SU-DHL-6 (cell line): ENCODE results near the gene RRM2.

Experiments used
- H2AFZ ChIP-seq: fragments of 200-600 bp; sonication (generic); 2 replicates; pipeline ENCODE4 v1.6.1; 2014; ENCODE audit warnings: low read depth, mild to moderate bottlenecking, moderate library complexity, mixed read lengths, antibody characterized with exemption, low read length; ENCODE audit not compliant: severe bottlenecking
- H3F3A ChIP-seq: fragments of 200-600 bp; shearing (Covaris generic); 2 replicates; pipeline ENCODE4 v1.6.0; 2016; ENCODE audit warnings: antibody characterized with exemption, mild to moderate bottlenecking; ENCODE audit not compliant: insufficient read depth
- H3K27ac ChIP-seq: fragments of 200-600 bp; sonication (generic); 2 replicates; pipeline ENCODE4 v1.5.1; 2016; ENCODE audit warnings: low read depth, mild to moderate bottlenecking, low read length, moderate library complexity, mixed read lengths
- H3K27me3 ChIP-seq: fragments of 200-600 bp; sonication (generic), shearing (Covaris generic); 2 replicates; pipeline ENCODE4 v1.6.0; 2014; ENCODE audit warnings: mild to moderate bottlenecking, low read length
- H3K36me3 ChIP-seq: fragments of 200-600 bp; sonication (generic); 2 replicates; pipeline ENCODE4 v1.6.1; 2014; ENCODE audit warnings: mild to moderate bottlenecking, low read length, mixed read lengths
- H3K4me2 ChIP-seq: fragments of 300-600, 200-600 bp; shearing (Covaris generic), sonication (generic); 2 replicates; pipeline ENCODE4 v1.6.0; 2014; ENCODE audit warnings: low read length, low read depth, mild to moderate bottlenecking; ENCODE audit not compliant: poor library complexity, severe bottlenecking
- H3K4me3 ChIP-seq: fragments of 200-600 bp; sonication (generic); 2 replicates; pipeline ENCODE4 v1.5.1; 2014; ENCODE audit warnings: antibody characterized with exemption, low read length, mild to moderate bottlenecking, mixed read lengths; ENCODE audit not compliant: insufficient read depth, poor library complexity, severe bottlenecking
- H3K79me2 ChIP-seq: fragments of 200-600 bp; sonication (generic); 2 replicates; pipeline ENCODE4 v1.6.1; 2014; ENCODE audit warnings: mild to moderate bottlenecking, low read length, moderate library complexity; ENCODE audit not compliant: insufficient read depth
- H3K9ac ChIP-seq: fragments of 200-600 bp; sonication (generic); 2 replicates; pipeline ENCODE4 v1.7.0; 2014; ENCODE audit warnings: mild to moderate bottlenecking, low read length
- H3K9me2 ChIP-seq: fragments of 200-600 bp; sonication (generic); replicated peaks from 2 replicates; pipeline ENCODE4 v1.6.1; 2014; ENCODE audit warnings: low read length; ENCODE audit not compliant: insufficient read depth
- H3K9me3 ChIP-seq: fragments of 200-600 bp; sonication (generic); 2 replicates; pipeline ENCODE4 v1.6.1; 2014; ENCODE audit warnings: low read length, mixed read lengths; ENCODE audit not compliant: insufficient read depth
- H4K20me1 ChIP-seq: fragments of 200-600 bp; sonication (generic); 2 replicates; pipeline ENCODE4 v1.6.1; 2014; ENCODE audit warnings: low read depth, mild to moderate bottlenecking, antibody characterized with exemption, low read length, moderate library complexity, mixed read lengths
- CTCF ChIP-seq: fragments of 200-600 bp; sonication (generic); IDR thresholded peaks from one replicate; pipeline ENCODE4 v1.5.1; 2017; ENCODE audit warnings: antibody characterized with exemption, mild to moderate bottlenecking, low read length, moderate library complexity; ENCODE audit not compliant: insufficient read depth, poor library complexity, severe bottlenecking
- EZH2phosphoT487 ChIP-seq: fragments of 200-600 bp; sonication (generic), shearing (Covaris generic); conservative IDR thresholded peaks from 2 replicates; pipeline ENCODE4 v1.6.1; 2018; ENCODE audit warnings: mild to moderate bottlenecking, antibody characterized with exemption, low read length, moderate library complexity, mixed read lengths

The RRM2 gene

DNA sequence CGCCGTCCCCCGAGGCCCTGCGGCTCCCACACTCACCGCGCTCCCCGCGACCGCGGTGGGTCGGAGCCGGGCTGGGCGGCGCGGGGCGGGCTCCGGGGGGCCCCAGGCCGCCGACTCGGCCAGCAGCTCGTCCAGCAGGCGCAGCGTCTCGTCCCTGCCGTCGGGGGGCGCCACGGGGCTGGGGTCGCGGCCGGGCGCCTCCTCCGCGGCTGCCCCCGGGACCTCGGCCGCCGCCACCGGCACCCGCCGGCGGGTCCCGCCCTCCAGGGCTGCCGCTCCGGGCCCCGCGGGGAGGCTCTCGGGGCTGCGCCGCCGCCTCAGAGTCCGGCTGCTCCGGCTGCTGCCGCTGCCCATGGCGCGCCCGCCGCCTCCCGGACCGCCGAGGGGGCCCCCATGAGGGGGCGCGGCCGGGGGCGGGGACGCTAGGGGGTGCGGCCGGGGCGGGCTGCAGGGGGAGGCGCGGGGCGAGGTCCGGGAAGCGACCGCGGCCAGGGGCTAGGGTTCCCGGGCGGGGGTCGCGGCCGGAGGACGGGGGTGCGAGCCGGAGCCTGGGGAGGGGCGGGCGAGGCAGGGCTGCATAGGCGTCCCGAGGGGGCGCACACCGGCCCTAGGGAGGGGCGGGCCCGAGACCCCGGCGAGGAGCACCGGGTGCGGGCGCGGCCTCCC lies 42.5 kb upstream of the RRM2 start, which contains the start of gene CYS1:
CYS1 (minus strand) TSS at position 542 of the 666 bp plus-strand sequence; CDS start at position 354, 188 bp downstream.
- TF ChIP-seq EZH2phosphoT487 (no peak), CTCF (no peak)
- no peaks in the 10 kb centered on the region for H4K20me1 ChIP-seq
- no peaks in the 10 kb centered on the region for H3K9me2 ChIP-seq
- H3K9ac ChIP-seq = peak within 1 kb of the TSS; percentile 18; the same call in 1 of the 2 replicates
- H2AFZ ChIP-seq = no peak within 1 kb of the TSS
- no peaks in the 10 kb centered on the region for H3K36me3 ChIP-seq
- peak within 1 kb of the TSS; percentile 45 for H3K4me2 ChIP-seq
- H3K79me2 ChIP-seq = no peaks in the 10 kb centered on the region
- H3K27ac ChIP-seq = no peak within 1 kb of the TSS
- peak within 1 kb of the TSS; percentile 27 for H3K4me3 ChIP-seq
- H3F3A ChIP-seq = peaks cover 12% of the 10 kb centered on the region; the same call in 1 of the 2 replicates
- H3K9me3 ChIP-seq = no peaks in the 10 kb centered on the region
- H3K27me3 ChIP-seq = no peaks in the 10 kb centered on the region

DNA sequence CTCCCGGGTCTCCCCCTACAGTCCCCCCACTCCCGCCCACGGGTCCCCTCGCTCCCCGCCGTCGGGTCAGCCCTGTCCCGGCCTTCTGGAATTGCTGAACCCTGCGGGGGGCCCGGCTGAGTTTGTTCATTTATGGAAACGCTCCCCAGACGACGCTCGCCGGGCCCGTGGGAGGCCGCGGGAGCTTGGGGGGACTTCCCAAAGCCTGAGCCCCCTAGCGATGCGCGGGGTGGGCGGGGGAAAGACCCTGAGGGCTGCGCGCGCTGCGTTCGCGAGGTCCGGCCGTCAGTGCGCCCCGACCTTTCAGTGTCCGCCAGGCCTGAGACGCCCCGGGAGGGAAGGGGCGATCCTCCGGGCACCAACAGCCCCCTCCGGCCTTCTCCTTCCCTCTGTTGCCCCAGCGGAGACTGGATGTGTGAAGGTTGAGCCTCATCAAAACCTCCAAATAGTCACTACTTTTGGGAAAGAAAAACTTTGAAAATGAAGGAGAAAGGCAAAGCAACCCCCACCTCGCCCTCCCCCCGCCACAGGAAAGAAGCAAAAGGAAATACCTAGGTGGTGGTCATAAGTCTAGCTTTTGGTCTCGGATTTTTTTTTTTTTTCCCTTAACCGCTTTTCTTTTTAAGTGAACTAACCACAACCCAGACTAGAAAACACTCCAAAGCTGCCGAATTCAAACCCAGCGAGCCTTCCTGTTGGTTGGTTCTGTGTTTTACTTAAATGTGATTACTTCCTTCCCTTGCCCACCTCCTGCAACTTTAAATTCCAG lies 41.8 kb upstream of the RRM2 start:
- Histone ChIP-seq H4K20me1 (no peaks in the 10 kb centered on the region), H3K27me3 (no peaks in the 10 kb centered on the region), H3K9me3 (no peaks in the 10 kb centered on the region), H3K4me2 (peak overlapping the region; percentile 45), H3K79me2 (no peaks in the 10 kb centered on the region), H2AFZ (no peak overlapping the region), H3K9me2 (no peaks in the 10 kb centered on the region), H3K36me3 (no peaks in the 10 kb centered on the region), H3K4me3 (no peak overlapping the region), H3F3A (peaks cover 12% of the 10 kb centered on the region; the same call in 1 of the 2 replicates), H3K9ac (no peak overlapping the region), H3K27ac (no peak overlapping the region)
- TF ChIP-seq CTCF = no peak
- TF ChIP-seq EZH2phosphoT487 = no peak

DNA sequence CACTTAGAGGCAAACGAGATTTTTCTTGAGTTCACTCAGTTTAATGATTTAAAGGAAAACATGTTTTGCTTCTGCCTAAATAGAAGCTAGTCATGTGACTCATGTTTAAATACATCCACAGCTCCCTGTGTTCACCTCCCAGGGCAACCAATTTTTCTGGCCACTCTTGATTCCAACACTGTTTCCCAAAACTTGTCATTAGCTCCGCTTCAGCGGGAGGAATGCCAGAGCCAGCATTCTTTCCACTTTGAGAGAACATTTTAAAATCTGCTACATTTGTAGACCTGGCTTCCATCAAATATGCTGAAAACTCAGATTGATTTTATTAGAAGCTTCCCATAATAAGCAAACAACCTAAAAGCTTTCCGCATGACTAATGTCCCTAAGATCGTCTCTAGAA lies 39.5 kb upstream of the RRM2 start:
- Histone ChIP-seq H3K4me2 (peak overlapping the region; percentile 2), H3K4me3 (no peak overlapping the region), H3K36me3 (no peaks in the 10 kb centered on the region), H3K79me2 (no peaks in the 10 kb centered on the region), H3K27ac (no peak overlapping the region; the same call in 1 of the 2 replicates), H3F3A (peaks cover 12% of the 10 kb centered on the region; the same call in 1 of the 2 replicates), H3K9ac (no peak overlapping the region), H2AFZ (no peak overlapping the region), H4K20me1 (no peaks in the 10 kb centered on the region), H3K27me3 (no peaks in the 10 kb centered on the region), H3K9me3 (no peaks in the 10 kb centered on the region), H3K9me2 (no peaks in the 10 kb centered on the region)
- TF ChIP-seq CTCF = no peak
- TF ChIP-seq EZH2phosphoT487 = no peak
